ENCODE data around the gene FGD3. TPM values are rescaled to one million over a fixed set of nuclear protein-coding genes. Genes with fewer than 3 reads are reported as not detected.

Gene FGD3
- total and polyA plus RNA-seq, 9 of the 15 experiments (the other 6 are each of a cell fraction or from before 2014, with no cell fraction given): 0.07 to 1.3 (median 0.29) TPM

DNA sequence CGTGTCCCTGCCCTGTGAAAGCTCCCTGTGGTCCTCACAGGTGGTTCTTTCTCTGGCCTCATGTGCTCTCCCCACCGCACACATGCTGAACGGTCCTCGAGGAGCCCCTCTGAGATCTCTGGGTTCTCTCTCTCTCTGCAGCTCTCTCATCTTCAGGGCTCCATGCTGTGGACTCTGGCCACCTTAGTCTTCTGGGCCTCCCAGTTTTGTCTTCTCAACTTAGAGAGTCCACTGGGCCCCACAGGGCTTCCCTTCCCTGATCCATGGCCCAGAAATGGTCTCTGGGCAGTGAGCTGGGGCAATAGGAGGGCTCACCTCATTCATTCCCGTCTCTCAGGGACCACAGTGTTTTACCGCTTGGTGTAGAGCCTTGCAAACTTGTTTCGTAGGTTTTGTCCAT is 26.4 kb downstream of the FGD3 start:
- H3K4me3 ChIP-seq: no peak overlapping the region
- no peak for ATAC-seq
- intact Hi-C loops (cut with micrococcal nuclease): no loop called here
- no peak for DNase-seq (ENCODE audit: extremely low read depth in 1 of 4, low spot score in 3 of 4)
- TF ChIP-seq NR1H2 (CRISPR knock-in tag; IDR thresholded peaks at IDR 0.05) (no peak), DMBX1 (CRISPR knock-in tag; IDR thresholded peaks at IDR 0.05; ENCODE audit: borderline replicate concordance) (no peak), RFX7 (CRISPR knock-in tag; IDR thresholded peaks at IDR 0.05) (no peak), MCM3 (IDR thresholded peaks at IDR 0.05) (no peak), SMAD2 (IDR thresholded peaks at IDR 0.05; ENCODE audit: low read depth, low read length) (no peak), ZNF780A (CRISPR knock-in tag; IDR thresholded peaks at IDR 0.05) (no peak), EGR1 (conservative IDR thresholded peaks at IDR 0.05) (no peak), ZNF551 (CRISPR knock-in tag; IDR thresholded peaks at IDR 0.05) (no peak), ZFX (CRISPR knock-in tag; IDR thresholded peaks at IDR 0.05) (no peak), CREBBP (IDR thresholded peaks at IDR 0.05; ENCODE audit: low read depth, low read length) (no peak), HLTF (IDR thresholded peaks at IDR 0.05) (no peak), NEUROD1 (IDR thresholded peaks at IDR 0.05; ENCODE audit: borderline replicate concordance, low read depth, low read length, partially characterized antibody) (no peak), POLR2H (tag; IDR thresholded peaks at IDR 0.05; ENCODE audit: low read depth) (no peak), SP1 (CRISPR knock-in tag; IDR thresholded peaks at IDR 0.05) (no peak), ZNF696 (CRISPR knock-in tag; conservative IDR thresholded peaks at IDR 0.05) (no peak), ZNF239 (CRISPR knock-in tag; IDR thresholded peaks at IDR 0.05) (no peak), ZNF740 (CRISPR knock-in tag; IDR thresholded peaks at IDR 0.05) (no peak), ZNF740 (tag; IDR thresholded peaks at IDR 0.05) (no peak), FOXK1 (CRISPR knock-in tag; IDR thresholded peaks at IDR 0.05; ENCODE audit: borderline replicate concordance) (no peak), KAT8 (IDR thresholded peaks at IDR 0.05; ENCODE audit: low read depth) (no peak)
- H3K36me3 ChIP-seq (ENCODE audit: control insufficient read depth, insufficient read depth, low read length): no peaks in the 10 kb centered on the region
- no peaks in the 10 kb centered on the region for H3K79me2 ChIP-seq (ENCODE audit: control insufficient read depth, insufficient read depth, low read length)
- ChIA-PET POLR2A (no interaction called here), CTCF (ENCODE audit: low intra/inter-chr PET ratio) (no interaction called here)
- no peak for FAIRE-seq
- peaks cover 20 to 72% of the 10 kb centered on the region in 2 experiments; a peak in 4 of 5 replicates for H3K27me3 ChIP-seq (ENCODE audit: control insufficient read depth in 2 of 2, insufficient read depth in 2 of 2, low read length in 2 of 2)
- H3K9me1 ChIP-seq (ENCODE audit: control insufficient read depth, insufficient read depth, low read length): no peaks in the 10 kb centered on the region
- 2% methylated on average over 7 of the region's 7 CpGs for WGBS (ENCODE audit: insufficient coverage, low coverage, missing lambda C conversion rate)
- no peak overlapping the region for H3K9ac ChIP-seq (ENCODE audit: insufficient read depth in 1 of 2, low read depth in 2 of 2, low read length in 2 of 2)
- H2AFZ ChIP-seq (ENCODE audit: low read depth, low read length): no peak overlapping the region
- H4K20me1 ChIP-seq (replicated peaks; ENCODE audit: control insufficient read depth, insufficient read depth, low read length): no peaks in the 10 kb centered on the region
- no peaks in the 10 kb centered on the region for H3K9me3 ChIP-seq (replicated peaks; ENCODE audit: control insufficient read depth, insufficient read depth, low read depth, low read length)
- 0 out of 5 replicates have a peak, but pooled peaks cover 0 to 3% of the 10 kb centered on the region in 2 experiments for H3K4me1 ChIP-seq (replicated peaks in 1 of 2; ENCODE audit: control insufficient read depth in 2 of 2, insufficient read depth in 2 of 2, low read length in 2 of 2)
- H3K27ac ChIP-seq (ENCODE audit: extremely low read depth, low read depth, low read length): no peak overlapping the region
- BruUV-seq (replicated peaks): no TSS peak
- in situ Hi-C loops (cut with MboI): no loop called here
- no peak overlapping the region for H3K4me2 ChIP-seq (ENCODE audit: insufficient read depth, low read length)

All from K562 (cell line).